Measurements from ENCODE around the gene CARHSP1.
"Not testable (repeated sequence)": the region's sequence is repeated elsewhere in the genome, so short reads cannot be mapped to it uniquely, and the experiment has no call there.

CARHSP1 gene

GRCh38 chr16:8855972-8856371 is 12.8 kb downstream of the CARHSP1 start:
- DNase-seq: no peak

GRCh38 chr16:8855051-8855786 is 13.6 kb downstream of the CARHSP1 start:
- DNase-seq: no peak

- DNase-seq: no peak
Observed at GRCh38 chr16:8854298-8854948, 14.4 kb downstream of the CARHSP1 start.

GRCh38 chr16:8853611-8854010 is 15.2 kb downstream of the CARHSP1 start:
- no peak for DNase-seq

GRCh38 chr16:8853150-8853549 is 15.7 kb downstream of the CARHSP1 start:
- no peak for DNase-seq

GRCh38 chr16:8852534-8852933 is 16.3 kb downstream of the CARHSP1 start:
- no peak for DNase-seq

- no peak for DNase-seq
Observed at GRCh38 chr16:8851761-8852403, 16.9 kb downstream of the CARHSP1 start.

GRCh38 chr16:8850279-8850885 is 18.4 kb downstream of the CARHSP1 start:
- DNase-seq: no peak

GRCh38 chr16:8849411-8850011 is 19.3 kb downstream of the CARHSP1 start:
- DNase-seq: no peak

GRCh38 chr16:8848939-8849391 is 19.8 kb downstream of the CARHSP1 start:
- DNase-seq: no peak

GRCh38 chr16:8848231-8848938 is 20.4 kb downstream of the CARHSP1 start:
- no peak for DNase-seq

- DNase-seq: no peak
Observed at GRCh38 chr16:8847623-8848022, 21.2 kb downstream of the CARHSP1 start.

GRCh38 chr16:8847145-8847544 is 21.7 kb downstream of the CARHSP1 start:
- no peak for DNase-seq

GRCh38 chr16:8846401-8846932 is 22.3 kb downstream of the CARHSP1 start:
- DNase-seq: no peak

GRCh38 chr16:8845699-8846298 is 23.0 kb downstream of the CARHSP1 start:
- no peak for DNase-seq

- not testable (repeated sequence) for DNase-seq
Observed at GRCh38 chr16:8843296-8843695, 25.5 kb downstream of the CARHSP1 start.

- not testable (repeated sequence) for DNase-seq
Observed at GRCh38 chr16:8842016-8842415, 26.8 kb downstream of the CARHSP1 start.

GRCh38 chr16:8837594-8837993 is 31.2 kb downstream of the CARHSP1 start:
- DNase-seq: not testable (repeated sequence)

GRCh38 chr16:8836797-8837196 is 32.0 kb downstream of the CARHSP1 start:
- not testable (repeated sequence) for DNase-seq

GRCh38 chr16:8832717-8833105 is 36.1 kb downstream of the CARHSP1 start:
- DNase-seq: no peak

Measured in anterior cingulate cortex (tissue), 58 donors.